Epithelial cell of alveolus of lung (primary cell): ENCODE results near the gene HNF1B. TPM values are rescaled to one million over a fixed set of nuclear protein-coding genes. Genes with fewer than 3 reads are reported as not detected.

Experiments used
- total RNA-seq: library from RNA; depleted of rRNA; stranded (reverse); fragments of >200 nt; gene quantifications from 2 replicates; pipeline ENCODE4 v1.2.1, GENCODE V29; 2015

HNF1B gene
- 0.13 TPM in 1 of 2 replicates, not detected in the other for total RNA-seq

GRCh38 chr17:37744961-37745800 is at the start of gene HNF1B:
TSS of gene HNF1B (minus strand) at chr17:37745059. CDS start at chr17:37744884, 175 bp downstream.

GRCh38 chr17:37643118-37643766 is 101.6 kb downstream of the HNF1B start, which contains the start of gene DDX52:
TSS of gene DDX52 (minus strand) at chr17:37643446. CDS start at chr17:37643420, 26 bp downstream.

Other genes with a start within 250 kb of the HNF1B start
- gene SYNRG, start 135.6 kb downstream of the HNF1B start, total RNA-seq: 12.3 and 17.6 TPM in 2 replicates
- 17.1 and 18.0 TPM in 2 replicates for gene DDX52, start 101.6 kb downstream of the HNF1B start, total RNA-seq
- not detected in 2 replicates for gene TBC1D3K, start 179.4 kb upstream of the HNF1B start, total RNA-seq
- gene TBC1D3L, start 244.0 kb upstream of the HNF1B start, total RNA-seq: 1.0 and 6.4 TPM in 2 replicates